ENCODE data around the gene NEK2.

The NEK2 gene

DNA sequence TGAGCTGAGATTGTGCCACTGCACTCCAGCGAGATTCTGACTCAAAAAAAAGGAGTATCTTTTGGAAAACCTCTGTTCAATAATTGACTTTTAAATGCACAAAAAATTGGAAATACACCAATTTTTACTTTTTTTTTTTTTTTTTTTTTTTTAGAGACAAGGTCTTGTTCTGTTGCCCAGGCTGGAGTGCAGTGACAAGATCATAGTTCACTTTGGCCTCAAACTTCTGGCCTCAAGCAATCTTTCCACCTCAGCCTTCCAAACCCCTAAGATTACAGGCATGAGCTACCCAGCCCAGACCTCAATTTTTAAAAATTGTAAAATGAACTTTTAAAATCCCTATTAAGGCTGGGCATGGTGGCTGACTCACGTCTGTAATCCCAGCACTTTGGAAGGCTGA lies 30.8 kb downstream of the NEK2 start:
- TF ChIP-seq, protein P1, sequence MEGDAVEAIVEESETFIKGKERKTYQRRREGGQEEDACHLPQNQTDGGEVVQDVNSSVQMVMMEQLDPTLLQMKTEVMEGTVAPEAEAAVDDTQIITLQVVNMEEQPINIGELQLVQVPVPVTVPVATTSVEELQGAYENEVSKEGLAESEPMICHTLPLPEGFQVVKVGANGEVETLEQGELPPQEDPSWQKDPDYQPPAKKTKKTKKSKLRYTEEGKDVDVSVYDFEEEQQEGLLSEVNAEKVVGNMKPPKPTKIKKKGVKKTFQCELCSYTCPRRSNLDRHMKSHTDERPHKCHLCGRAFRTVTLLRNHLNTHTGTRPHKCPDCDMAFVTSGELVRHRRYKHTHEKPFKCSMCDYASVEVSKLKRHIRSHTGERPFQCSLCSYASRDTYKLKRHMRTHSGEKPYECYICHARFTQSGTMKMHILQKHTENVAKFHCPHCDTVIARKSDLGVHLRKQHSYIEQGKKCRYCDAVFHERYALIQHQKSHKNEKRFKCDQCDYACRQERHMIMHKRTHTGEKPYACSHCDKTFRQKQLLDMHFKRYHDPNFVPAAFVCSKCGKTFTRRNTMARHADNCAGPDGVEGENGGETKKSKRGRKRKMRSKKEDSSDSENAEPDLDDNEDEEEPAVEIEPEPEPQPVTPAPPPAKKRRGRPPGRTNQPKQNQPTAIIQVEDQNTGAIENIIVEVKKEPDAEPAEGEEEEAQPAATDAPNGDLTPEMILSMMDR (IDR thresholded peaks at IDR 0.05; ENCODE audit: control insufficient read depth, insufficient read depth, low read depth, low read length, missing control alignments): no peak
- no peak for DNase-seq (ENCODE audit: low read depth)
- H3K4me3 ChIP-seq (ENCODE audit: control insufficient read depth, low read depth, low read length): no peak overlapping the region

DNA sequence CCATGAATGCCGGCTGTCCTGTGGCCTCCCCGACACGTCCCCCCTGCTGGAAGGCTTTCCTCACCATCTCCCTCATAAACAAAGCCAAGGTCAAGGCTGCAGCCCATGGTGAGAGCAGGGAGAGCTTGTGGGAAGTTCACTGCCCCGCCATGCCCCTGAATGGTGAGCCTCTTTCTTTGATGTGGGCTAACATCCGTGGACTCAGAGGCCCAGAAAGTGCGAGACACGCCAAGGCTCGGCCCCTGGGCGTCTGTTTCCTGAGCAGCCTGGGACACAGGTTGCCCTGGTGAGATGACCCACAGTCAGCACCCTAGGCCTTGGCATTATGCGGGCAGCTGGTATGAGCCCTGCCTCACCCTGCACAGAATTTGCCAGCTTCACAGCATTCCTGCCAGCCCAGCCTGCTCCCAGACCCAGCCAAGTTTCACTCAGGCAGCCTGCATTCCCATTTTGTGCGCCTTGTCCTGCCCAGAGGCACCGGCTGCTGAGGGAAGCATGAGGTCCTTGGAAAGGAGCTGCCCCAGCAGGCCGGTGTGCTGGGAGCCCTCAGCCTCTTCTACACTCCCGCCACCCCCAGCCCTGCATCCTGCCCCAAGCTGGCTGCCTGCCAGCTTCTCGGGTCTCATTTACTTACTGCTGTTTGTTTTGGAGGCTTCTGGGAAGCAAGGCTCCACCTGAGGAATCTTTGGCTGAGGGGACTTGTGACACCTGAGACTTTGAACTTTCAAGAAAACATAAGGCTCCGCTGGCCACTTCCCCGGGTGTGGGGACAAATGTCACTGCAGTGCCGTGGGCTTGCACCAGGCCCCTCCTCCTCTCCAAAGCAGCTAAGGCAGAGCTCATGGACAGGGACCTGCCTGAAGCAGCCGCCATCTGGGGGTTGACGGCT lies 31.9 kb downstream of the NEK2 start:
- no peak overlapping the region for H3K4me3 ChIP-seq (ENCODE audit: control insufficient read depth, low read depth, low read length)
- no peak for DNase-seq (ENCODE audit: low read depth)
- TF ChIP-seq, protein P1 (IDR thresholded peaks at IDR 0.05; ENCODE audit: control insufficient read depth, insufficient read depth, low read depth, low read length, missing control alignments): no peak

DNA sequence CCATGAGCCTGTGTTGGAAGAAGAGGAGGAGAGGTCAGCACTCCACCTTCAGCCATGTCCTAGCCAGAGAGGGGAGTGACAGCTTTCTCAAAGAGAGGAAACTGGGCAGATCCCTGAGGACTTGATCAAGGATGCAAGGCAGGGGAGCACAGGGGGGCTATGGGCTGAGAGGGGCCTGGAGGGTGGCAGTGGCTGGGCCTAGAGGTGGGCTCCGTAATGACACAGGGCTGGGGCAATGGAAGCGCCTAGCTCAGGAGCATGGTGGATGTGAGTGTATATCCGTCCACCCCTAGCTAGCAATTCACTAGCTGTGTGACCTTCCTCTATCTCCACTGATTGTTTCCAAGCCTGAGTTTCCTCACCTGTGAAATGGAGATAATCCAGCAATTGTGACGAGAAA lies 32.6 kb downstream of the NEK2 start:
- H3K4me3 ChIP-seq (ENCODE audit: control insufficient read depth, low read depth, low read length): no peak overlapping the region
- TF ChIP-seq, protein P1 (IDR thresholded peaks at IDR 0.05; ENCODE audit: control insufficient read depth, insufficient read depth, low read depth, low read length, missing control alignments): no peak
- no peak for DNase-seq (ENCODE audit: low read depth)

DNA sequence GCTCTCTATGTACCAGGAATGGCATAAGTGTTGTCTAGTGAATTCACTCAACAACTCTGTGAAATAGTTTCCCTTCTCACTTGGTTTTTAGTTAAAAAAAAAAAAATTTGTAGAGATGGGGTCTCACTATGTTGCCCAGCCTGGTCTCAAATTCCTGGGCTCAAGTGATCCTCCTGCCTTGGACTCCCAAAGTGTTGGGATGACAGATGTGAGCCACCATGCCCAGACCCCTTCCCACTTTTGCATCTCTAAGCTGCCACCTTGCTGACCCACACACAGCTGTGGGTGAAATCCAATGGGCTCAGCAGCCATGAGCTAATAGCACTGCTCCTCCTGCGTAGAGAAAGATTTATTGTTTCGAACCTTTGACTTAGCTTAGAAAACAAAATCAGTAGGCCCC lies 33.5 kb downstream of the NEK2 start:
- TF ChIP-seq, protein P1 (IDR thresholded peaks at IDR 0.05; ENCODE audit: control insufficient read depth, insufficient read depth, low read depth, low read length, missing control alignments): no peak
- no peak for DNase-seq (ENCODE audit: low read depth)
- H3K4me3 ChIP-seq (ENCODE audit: control insufficient read depth, low read depth, low read length): no peak overlapping the region

DNA sequence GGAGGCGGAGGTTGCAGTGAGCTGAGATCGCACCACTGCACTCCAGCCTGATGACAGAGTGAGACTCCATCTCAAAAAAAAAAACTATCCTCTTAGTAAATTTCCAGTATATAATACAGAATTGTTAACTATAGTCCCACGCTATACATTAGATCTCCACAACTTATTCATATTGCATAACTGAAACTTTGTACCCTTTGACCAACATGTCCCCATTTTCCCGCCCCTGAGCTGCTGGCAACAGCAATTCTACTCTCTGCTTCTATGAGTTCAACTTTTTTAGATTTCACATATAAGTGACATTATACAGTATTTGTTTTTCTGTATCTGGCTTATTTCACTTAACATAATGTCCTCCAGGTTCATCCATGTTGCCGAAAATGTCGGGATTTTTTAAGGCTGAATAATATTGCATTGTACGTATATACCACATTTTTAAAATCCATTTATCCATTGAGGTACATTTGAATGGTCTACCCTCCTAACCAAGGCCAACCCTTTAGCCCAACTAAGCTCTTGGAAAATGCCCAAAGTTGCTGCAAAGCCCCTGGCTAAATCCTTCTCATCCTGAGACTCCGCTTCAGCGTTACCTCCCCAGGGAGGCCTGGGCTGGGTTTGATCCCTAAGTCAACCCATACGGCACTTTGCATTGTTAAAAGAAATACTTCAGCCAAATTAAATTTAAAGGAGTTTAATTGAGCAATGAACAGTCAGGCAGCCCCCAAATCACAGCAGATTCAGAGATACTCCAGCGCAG lies 34.2 kb downstream of the NEK2 start:
- TF ChIP-seq, protein P1 (IDR thresholded peaks at IDR 0.05; ENCODE audit: control insufficient read depth, insufficient read depth, low read depth, low read length, missing control alignments): no peak
- no peak for DNase-seq (ENCODE audit: low read depth)
- no peak overlapping the region for H3K4me3 ChIP-seq (ENCODE audit: control insufficient read depth, low read depth, low read length)

DNA sequence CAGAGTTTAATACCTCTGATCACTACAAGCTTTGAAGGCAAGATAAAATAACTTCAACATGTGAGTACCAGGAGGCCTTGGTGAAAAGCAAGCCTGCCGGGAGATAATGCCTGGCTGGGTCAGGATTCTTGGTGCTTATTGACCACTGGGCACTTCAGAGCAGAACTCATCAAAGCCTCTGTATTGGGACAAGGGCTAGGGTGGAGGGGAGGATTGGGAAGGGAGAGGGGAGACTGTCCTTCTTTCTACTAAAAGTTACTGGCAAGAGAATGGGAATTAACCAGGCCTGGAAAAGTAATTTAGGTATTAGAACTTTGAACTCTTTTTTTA lies 35.2 kb downstream of the NEK2 start:
- H3K4me3 ChIP-seq (ENCODE audit: control insufficient read depth, low read depth, low read length): no peak overlapping the region
- DNase-seq (ENCODE audit: low read depth): no peak
- TF ChIP-seq, protein P1 (IDR thresholded peaks at IDR 0.05; ENCODE audit: control insufficient read depth, insufficient read depth, low read depth, low read length, missing control alignments): no peak
